K562 (cell line): ENCODE results near the gene CDC14B. TPM values are rescaled to one million over a fixed set of nuclear protein-coding genes. Genes with fewer than 3 reads are reported as not detected.

ENCODE experiments used
- ATAC-seq: fragments of 200-7000 bp; cut with Tn5 transposase; 3 replicates; pipeline ENCODE4 v1.9.1; 2020; ENCODE audit warnings: moderate library complexity
- BruUV-seq: library from RNA; stranded (reverse); fragments of 400-500 nt; replicated peaks from 2 replicates; lab custom pipeline; 2021; lab: Mats Ljungman, UMichigan
- CTCF ChIA-PET: fragments of 300-600 bp; formaldehyde crosslinking; extraction: SDS; loops from one replicate; lab custom pipeline; 2021; ENCODE audit warnings: low intra/inter-chr PET ratio; lab: Yijun Ruan, JAX
- POLR2A ChIA-PET: fragments of 300-600, 350-650 bp; sonication (Branson Sonifier 250); formaldehyde crosslinking; extraction: SDS; loops from one replicate; lab custom pipeline; 2021; ENCODE audit warnings: antibody characterized with exemption, inconsistent platforms; lab: Yijun Ruan, JAX
- DNase-seq, 4 experiments: peaks; one replicate each; pipeline versions ENCODE4 v3.0.0 to v3.0.0-alpha.2; 2011 to 2018; ENCODE audit warnings: low spot score in 3 of 4, mixed read lengths in 3 of 4; ENCODE audit errors: extremely low read depth in 1 of 4
- FAIRE-seq: peaks from 2 replicates; lab custom pipeline; 2011; peaks lifted over from hg19 to GRCh38; lab: Jason Lieb, UNC
- H2AFZ ChIP-seq: 2 replicates; pipeline ENCODE4 v1.6.0; 2011; ENCODE audit warnings: low read depth, low read length, control low read depth, inconsistent platforms
- H3K27ac ChIP-seq: fragments of 200-600 bp; 3 replicates; pipeline ENCODE4 v1.8.0; 2011; ENCODE audit warnings: low read depth, mild to moderate bottlenecking, control low read depth, inconsistent platforms, low read length, moderate library complexity, mixed read lengths; ENCODE audit errors: extremely low read depth
- H3K27me3 ChIP-seq, 2 experiments: fragments of 300-600 bp in 1 of 2; 2 replicates in 1 of 2; 3 replicates in 1 of 2; pipeline versions ENCODE4 v1.6.0 to v1.8.0; 2011; ENCODE audit warnings: inconsistent platforms in 2 of 2, low read length in 2 of 2, mild to moderate bottlenecking in 1 of 2, mixed read lengths in 1 of 2, moderate library complexity in 1 of 2; ENCODE audit not compliant: control insufficient read depth in 2 of 2, insufficient read depth in 2 of 2
- H3K36me3 ChIP-seq: fragments of 300-600 bp; 3 replicates; pipeline ENCODE4 v1.8.0; 2011; ENCODE audit warnings: mild to moderate bottlenecking, low read length, inconsistent platforms; ENCODE audit not compliant: control insufficient read depth, insufficient read depth
- H3K4me1 ChIP-seq, 2 experiments: fragments of 200-600 bp in 1 of 2; replicated peaks in 1 of 2; 2 replicates in 1 of 2; 3 replicates in 1 of 2; pipeline versions ENCODE4 v1.5.1 to v1.8.0; 2011; ENCODE audit warnings: inconsistent platforms in 2 of 2, low read length in 2 of 2, mild to moderate bottlenecking in 1 of 2, mixed read lengths in 1 of 2, moderate library complexity in 1 of 2; ENCODE audit not compliant: control insufficient read depth in 2 of 2, insufficient read depth in 2 of 2
- H3K4me2 ChIP-seq: 2 replicates; pipeline ENCODE4 v1.6.1; 2011; ENCODE audit warnings: low read length, control low read depth, inconsistent platforms, mixed read lengths; ENCODE audit not compliant: insufficient read depth
- H3K4me3 ChIP-seq: fragments of 200-600 bp; sonication (generic), shearing (Covaris generic); 2 replicates; pipeline ENCODE4 v1.5.1; 2016; ENCODE audit warnings: control low read depth, inconsistent platforms
- H3K79me2 ChIP-seq: fragments of 200-600 bp; 3 replicates; pipeline ENCODE4 v1.8.0; 2011; ENCODE audit warnings: low read length, inconsistent platforms; ENCODE audit not compliant: control insufficient read depth, insufficient read depth
- H3K9ac ChIP-seq, 2 experiments: 2 replicates each; pipeline versions ENCODE4 v1.6.0 to v1.6.1; 2011; ENCODE audit warnings: low read depth in 2 of 2, low read length in 2 of 2, control low read depth in 1 of 2, inconsistent platforms in 1 of 2, mild to moderate bottlenecking in 1 of 2, mixed read lengths in 1 of 2; ENCODE audit not compliant: insufficient read depth in 1 of 2
- H3K9me1 ChIP-seq: one replicate; pipeline ENCODE4 v1.6.0; 2011; ENCODE audit warnings: inconsistent platforms, mild to moderate bottlenecking, low read length, moderate library complexity; ENCODE audit not compliant: control insufficient read depth, insufficient read depth
- H3K9me3 ChIP-seq: replicated peaks from 2 replicates; pipeline ENCODE4 v1.5.1; 2011; ENCODE audit warnings: low read depth, low read length, inconsistent platforms; ENCODE audit not compliant: control insufficient read depth, insufficient read depth
- H4K20me1 ChIP-seq: replicated peaks from 2 replicates; pipeline ENCODE4 v1.6.1; 2011; ENCODE audit warnings: low read length, inconsistent platforms, mixed read lengths; ENCODE audit not compliant: control insufficient read depth, insufficient read depth
- ATF2 ChIP-seq: sonication (generic); formaldehyde crosslinking; IDR thresholded peaks from 2 replicates; pipeline ENCODE4 v1.8.1; 2022; ENCODE audit warnings: missing genetic modification reagents
- BCOR ChIP-seq: fragments of 450-650 bp; IDR thresholded peaks from 2 replicates; pipeline ENCODE4 v1.6.1; 2016
- BDP1 ChIP-seq: IDR thresholded peaks from 3 replicates; pipeline ENCODE4 v1.6.1; 2011; ENCODE audit not compliant: insufficient read length, insufficient read depth
- BMI1 ChIP-seq: fragments of 150-350 bp; IDR thresholded peaks from 2 replicates; pipeline ENCODE4 v1.6.1; 2014; ENCODE audit warnings: low read length
- BRD9 ChIP-seq: fragments of 450-650 bp; IDR thresholded peaks from 2 replicates; pipeline ENCODE4 v1.6.1; 2018; ENCODE audit warnings: low read depth; ENCODE audit not compliant: partially characterized antibody
- BRF1 ChIP-seq: IDR thresholded peaks from 3 replicates; pipeline ENCODE4 v1.6.1; 2011; ENCODE audit warnings: borderline replicate concordance, mild to moderate bottlenecking; ENCODE audit not compliant: insufficient read length; ENCODE audit errors: extremely low read depth
- BRF2 ChIP-seq: IDR thresholded peaks from 3 replicates; pipeline ENCODE4 v1.6.1; 2011; ENCODE audit warnings: borderline replicate concordance, mild to moderate bottlenecking; ENCODE audit not compliant: insufficient read length, insufficient read depth
- MITF ChIP-seq: IDR thresholded peaks from 2 replicates; pipeline ENCODE4 v1.6.1; 2014; ENCODE audit warnings: antibody characterized with exemption
- NFE2 ChIP-seq: IDR thresholded peaks from 2 replicates; pipeline ENCODE4 v1.6.1; 2014; ENCODE audit warnings: antibody characterized with exemption, low read depth
- NR2C2 ChIP-seq, 2 experiments: fragments of 200-800 bp in 1 of 2; sonication (Bioruptor generic) in 1 of 2; sonication (generic) in 1 of 2; formaldehyde crosslinking in 1 of 2; IDR thresholded peaks; 2 replicates each; pipeline versions ENCODE4 v1.6.1 to v1.8.0; 2016 to 2022; ENCODE audit warnings: mild to moderate bottlenecking in 1 of 2, missing compliant biosample characterization in 1 of 2, missing genetic modification characterization in 1 of 2, missing genetic modification reagents in 1 of 2
- PCBP2 ChIP-seq: fragments of 200-400 bp; formaldehyde crosslinking; IDR thresholded peaks from 2 replicates; pipeline ENCODE4 v1.6.1; 2018; ENCODE audit warnings: low read length, low read depth, mild to moderate bottlenecking, moderate library complexity; ENCODE audit not compliant: poor library complexity, severe bottlenecking
- RAD21 ChIP-seq, 2 experiments: fragments of 250-450 bp in 1 of 2; fragments of 450-650 bp in 1 of 2; sonication (Bioruptor Pico) in 1 of 2; formaldehyde crosslinking in 1 of 2; IDR thresholded peaks in 1 of 2; conservative IDR thresholded peaks in 1 of 2; 2 replicates each; pipeline versions ENCODE4 v1.4.0 to v1.8.0; 2020 to 2022; ENCODE audit warnings: mild to moderate bottlenecking in 2 of 2, moderate library complexity in 1 of 2
- TBL1XR1 ChIP-seq, 2 experiments: IDR thresholded peaks; 2 replicates each; pipeline ENCODE4 v1.6.1; 2012; ENCODE audit warnings: improper control_type of control experiment in 2 of 2, low read length in 2 of 2, mild to moderate bottlenecking in 1 of 2
- TRIM28 ChIP-seq: fragments of 450-650 bp; IDR thresholded peaks from 2 replicates; pipeline ENCODE4 v1.6.1; 2017
- ZNF253 ChIP-seq: fragments of 250-450 bp; sonication (Bioruptor Pico); conservative IDR thresholded peaks from 2 replicates; pipeline ENCODE4 v1.6.1; 2021; ENCODE audit warnings: mild to moderate bottlenecking
- ZNF699 ChIP-seq: fragments of 250-450 bp; sonication (Bioruptor Pico); IDR thresholded peaks from 2 replicates; pipeline ENCODE4 v1.8.0; 2021; ENCODE audit warnings: mild to moderate bottlenecking, moderate library complexity; ENCODE audit not compliant: insufficient replicate concordance
- WGBS: fragments of 100-300 bp; shearing (Covaris generic); methylation state at CpG from one replicate; pipeline ENCODE4 v1.1.6; 2016; ENCODE audit warnings: low coverage, mixed read lengths; ENCODE audit not compliant: insufficient coverage; ENCODE audit errors: missing lambda C conversion rate; 5-methylcytosine and 5-hydroxymethylcytosine counted together
- in situ Hi-C: fragments of 300-500 bp; cut with MboI; formaldehyde crosslinking; loops from 4 replicates; pipeline ENCODE4 v1.15.0; 2018; ENCODE audit warnings: inconsistent platforms, mixed read lengths
- intact Hi-C: fragments of 100-400 bp; cut with micrococcal nuclease; formaldehyde crosslinking; loops from 2 replicates; pipeline ENCODE4 v1.14.2; 2022
- polyA plus RNA-seq, 8 experiments: library from polyadenylated mRNA; depleted of rRNA in 4 of 8; stranded (reverse) in 5 of 8; unstranded in 3 of 8; fragments of >200 nt; fragmentation: Nextera tagmentation in 2 of 8; fragmentation: Illumina TruSeq in 1 of 8; extraction: Ambion mirVana in 2 of 8; extraction: Trizol in 1 of 8; gene quantifications; 2 replicates each; pipeline versions ENCODE4 v1.2.1 to v1.2.3, GENCODE V29; 2011 to 2014; ENCODE audit warnings: inconsistent platforms in 1 of 8, missing spikeins in 1 of 8
- total RNA-seq, 7 experiments: library from RNA; depleted of rRNA in 6 of 7; stranded (reverse); fragments of >200 nt in 6 of 7; fragmentation: Illumina TruSeq in 2 of 7; extraction: Trizol in 2 of 7; gene quantifications; 2 replicates each; pipeline versions ENCODE4 v1.2.1 to v1.2.3, GENCODE V29; 2011 to 2021; ENCODE audit warnings: low replicate concordance in 1 of 7
- TF ChIP-seq, protein P1 (sequence below): fragments of 250-450 bp; sonication (Bioruptor Pico); IDR thresholded peaks from 2 replicates; pipeline ENCODE4 v1.4.0; 2020; ENCODE audit warnings: mild to moderate bottlenecking, moderate library complexity

The CDC14B gene
- total and polyA plus RNA-seq, 9 of the 15 experiments (the other 6 are each of a cell fraction or from before 2014, with no cell fraction given), result 1.4 to 6.0 (median 3.8) TPM

DNA sequence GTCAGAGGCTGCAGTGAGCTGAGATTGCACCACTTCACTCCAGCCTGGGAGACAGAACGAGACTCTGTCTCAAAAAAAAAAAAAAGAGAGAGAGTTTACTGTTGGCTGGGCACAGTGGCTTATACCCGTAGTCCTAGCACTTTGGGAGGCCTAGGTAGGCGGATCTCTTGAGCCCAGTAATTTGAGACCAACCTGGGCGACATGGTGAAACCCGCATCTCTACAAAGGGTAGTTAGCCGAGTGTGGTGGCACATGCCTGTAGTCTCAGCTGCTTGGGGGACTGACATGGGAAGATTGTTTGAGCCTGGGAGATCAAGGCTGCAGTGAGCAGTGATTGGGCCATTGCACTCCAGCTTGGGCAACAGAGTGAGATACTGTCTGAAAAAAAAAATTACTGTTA, 157.1 kb downstream of the CDC14B start:
- Histone ChIP-seq H3K27me3 (no peaks in the 10 kb centered on the region), H3K36me3 (no peaks in the 10 kb centered on the region), H3K9me1 (no peaks in the 10 kb centered on the region), H3K4me3 (no peak overlapping the region), H3K4me2 (no peak overlapping the region), H3K9me3 (no peaks in the 10 kb centered on the region), H3K79me2 (no peaks in the 10 kb centered on the region), H3K4me1 (no peaks in the 10 kb centered on the region; a peak in 1 of 5 replicates), H3K27ac (no peak overlapping the region), H3K9ac (no peak overlapping the region), H4K20me1 (no peaks in the 10 kb centered on the region), H2AFZ (no peak overlapping the region)
- no peak for FAIRE-seq
- 48% methylated on average over 6 of the region's 6 CpGs for WGBS
- no peak for ATAC-seq
- ChIA-PET CTCF (no interaction called here), POLR2A (interaction anchor here (0.6 to 2.6 kb wide), 4 partner anchors 9 to 25 kb away, joined by 3 to 7 read pairs (median 4); partner anchors contain the start of gene HABP4)
- intact Hi-C loops (no loop called here), in situ Hi-C loops (no loop called here)
- BruUV-seq, result no TSS peak
- DNase-seq, result no peak
- no peak for TF ChIP-seq BMI1
- TF ChIP-seq NR2C2 (CRISPR knock-in tag; IDR thresholded peaks at IDR 0.05), result no peak
- no peak for TF ChIP-seq NR2C2 (tag; IDR thresholded peaks at IDR 0.05)
- TF ChIP-seq NFE2, result no peak
- no peak for TF ChIP-seq TRIM28
- TF ChIP-seq PCBP2, result no peak
- no peak for TF ChIP-seq ZNF253 (CRISPR knock-in tag)
- TF ChIP-seq RAD21 (CRISPR knock-in tag; conservative IDR thresholded peaks at IDR 0.05 in 1 of 2, IDR thresholded peaks at IDR 0.05 in 1 of 2), result no peak
- TF ChIP-seq ZNF699 (CRISPR knock-in tag), result no peak
- no peak for TF ChIP-seq ATF2 (CRISPR knock-in tag)
- TF ChIP-seq BCOR, result no peak
- TF ChIP-seq BRF1, result no peak
- TF ChIP-seq BRD9, result no peak
- no peak for TF ChIP-seq MITF
- TF ChIP-seq, protein P1, sequence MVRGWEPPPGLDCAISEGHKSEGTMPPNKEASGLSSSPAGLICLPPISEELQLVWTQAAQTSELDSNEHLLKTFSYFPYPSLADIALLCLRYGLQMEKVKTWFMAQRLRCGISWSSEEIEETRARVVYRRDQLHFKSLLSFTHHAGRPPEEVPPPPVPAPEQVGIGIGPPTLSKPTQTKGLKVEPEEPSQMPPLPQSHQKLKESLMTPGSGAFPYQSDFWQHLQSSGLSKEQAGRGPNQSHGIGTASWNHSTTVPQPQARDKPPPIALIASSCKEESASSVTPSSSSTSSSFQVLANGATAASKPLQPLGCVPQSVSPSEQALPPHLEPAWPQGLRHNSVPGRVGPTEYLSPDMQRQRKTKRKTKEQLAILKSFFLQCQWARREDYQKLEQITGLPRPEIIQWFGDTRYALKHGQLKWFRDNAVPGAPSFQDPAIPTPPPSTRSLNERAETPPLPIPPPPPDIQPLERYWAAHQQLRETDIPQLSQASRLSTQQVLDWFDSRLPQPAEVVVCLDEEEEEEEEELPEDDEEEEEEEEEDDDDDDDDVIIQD (CRISPR knock-in tag), result no peak
- no peak for TF ChIP-seq BDP1
- no peak for TF ChIP-seq BRF2
- no peak for TF ChIP-seq TBL1XR1 (IDR thresholded peaks at IDR 0.05; ENCODE audit: low read length in 2 of 2)
